ENCODE results near the gene CFAP97D2.

- TF ChIP-seq CTCF (optimal IDR thresholded peaks at IDR 0.05 in 1 of 3, IDR thresholded peaks at IDR 0.05 in 1 of 3, conservative IDR thresholded peaks at IDR 0.05 in 1 of 3; ENCODE audit: extremely low read depth in 1 of 3, insufficient read depth in 2 of 3, low read length in 3 of 3) (no peak), EZH2 (IDR thresholded peaks at IDR 0.05; ENCODE audit: low read length) (no peak)
Measured at GRCh38 chr13:114145256-114145655, 33.8 kb upstream of the CFAP97D2 start.

Data from keratinocyte (primary cell).